HG02970 (cell line): ENCODE measurements around the gene PDZD2.

Source experiments
- ATAC-seq: cut with Tn5 transposase; IDR thresholded peaks from one replicate; pipeline ENCODE4 v1.9.1; 2021; ENCODE audit warnings: mild to moderate bottlenecking, moderate library complexity, moderate number of reproducible peaks; ENCODE audit not compliant: unreplicated experiment, low FRiP score

Gene PDZD2

GRCh38 chr5:31807789-31808540 lies 169.0 kb downstream of the PDZD2 start:
- no peak for ATAC-seq

GRCh38 chr5:31809050-31809870 lies 170.3 kb downstream of the PDZD2 start:
- ATAC-seq, result no peak

- no peak for ATAC-seq
Observed at GRCh38 chr5:31811210-31811609, 172.3 kb downstream of the PDZD2 start.

GRCh38 chr5:31815376-31815775 lies 176.4 kb downstream of the PDZD2 start:
- ATAC-seq, result no peak

DNA sequence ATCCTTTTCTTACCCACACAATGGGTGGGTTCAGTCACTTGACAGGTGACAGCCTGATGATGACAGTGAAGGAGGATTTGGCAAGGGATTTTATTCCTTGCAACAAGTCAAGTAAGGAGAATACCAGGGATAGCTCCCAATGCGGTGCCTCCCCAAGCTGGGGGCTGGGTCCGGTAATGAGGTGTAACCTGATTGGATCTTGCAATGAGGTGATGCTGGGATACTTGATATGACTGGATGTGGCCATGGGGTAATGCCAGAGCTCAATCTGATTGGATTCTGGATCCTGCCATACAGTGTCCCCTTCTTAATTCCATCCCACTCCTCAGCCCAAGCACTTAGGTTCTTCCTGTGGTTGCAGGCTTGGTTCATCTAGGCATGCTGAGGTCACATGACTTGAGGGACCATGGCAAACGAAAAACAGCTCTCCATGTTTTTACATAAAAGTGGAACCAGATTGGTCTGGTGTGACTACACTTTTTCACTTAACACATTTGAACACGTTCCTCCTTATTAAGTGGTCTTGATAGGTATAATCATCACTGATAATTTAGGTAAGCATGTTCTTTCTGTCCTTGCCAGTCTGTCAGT lies 181.1 kb downstream of the PDZD2 start:
- no peak for ATAC-seq

DNA sequence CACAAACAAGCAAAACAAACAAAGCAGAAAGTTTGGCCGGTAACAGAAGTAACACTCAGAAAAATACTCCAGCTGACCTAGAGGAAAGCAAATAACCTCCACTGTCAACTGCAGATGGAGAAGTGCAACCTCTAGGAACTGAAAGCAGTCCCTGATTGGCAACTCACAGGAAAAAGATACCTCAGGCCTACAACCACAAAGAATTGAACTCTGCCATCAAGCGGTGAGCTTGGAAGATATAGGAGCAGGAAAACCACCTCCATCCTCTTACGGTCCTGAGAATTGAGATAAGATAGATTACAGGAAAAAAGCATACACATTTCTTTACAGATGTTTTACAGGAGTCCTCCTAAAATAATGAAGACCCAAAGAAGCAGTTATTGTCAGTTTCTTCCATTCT lies 184.5 kb downstream of the PDZD2 start:
- no peak for ATAC-seq

- ATAC-seq, result no peak
Observed at GRCh38 chr5:31824869-31825517, 186.1 kb downstream of the PDZD2 start.

- no peak for ATAC-seq
Observed at GRCh38 chr5:31825518-31826068, 186.7 kb downstream of the PDZD2 start.

DNA sequence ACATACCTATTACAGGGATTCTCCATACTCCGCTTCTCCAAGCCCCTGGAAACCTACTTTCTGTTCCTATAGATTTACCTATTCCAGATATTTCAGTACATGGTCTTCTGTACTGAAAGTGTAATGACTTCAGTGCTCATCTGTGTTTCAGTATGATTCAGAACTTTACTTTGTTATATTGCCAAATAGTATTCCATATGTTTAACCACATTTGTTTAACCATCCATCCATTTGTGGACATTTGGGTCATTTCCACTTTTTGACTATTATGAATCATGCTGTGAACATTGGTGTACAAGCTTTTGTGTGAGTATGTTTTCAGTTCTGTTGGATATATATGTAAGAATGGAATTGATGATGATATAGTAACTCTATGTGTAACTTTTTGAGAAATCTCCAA lies 188.9 kb downstream of the PDZD2 start:
- no peak for ATAC-seq

GRCh38 chr5:31832966-31833365 lies 194.0 kb downstream of the PDZD2 start:
- no peak for ATAC-seq

- no peak for ATAC-seq
Observed at GRCh38 chr5:31833710-31834109, 194.8 kb downstream of the PDZD2 start.

DNA sequence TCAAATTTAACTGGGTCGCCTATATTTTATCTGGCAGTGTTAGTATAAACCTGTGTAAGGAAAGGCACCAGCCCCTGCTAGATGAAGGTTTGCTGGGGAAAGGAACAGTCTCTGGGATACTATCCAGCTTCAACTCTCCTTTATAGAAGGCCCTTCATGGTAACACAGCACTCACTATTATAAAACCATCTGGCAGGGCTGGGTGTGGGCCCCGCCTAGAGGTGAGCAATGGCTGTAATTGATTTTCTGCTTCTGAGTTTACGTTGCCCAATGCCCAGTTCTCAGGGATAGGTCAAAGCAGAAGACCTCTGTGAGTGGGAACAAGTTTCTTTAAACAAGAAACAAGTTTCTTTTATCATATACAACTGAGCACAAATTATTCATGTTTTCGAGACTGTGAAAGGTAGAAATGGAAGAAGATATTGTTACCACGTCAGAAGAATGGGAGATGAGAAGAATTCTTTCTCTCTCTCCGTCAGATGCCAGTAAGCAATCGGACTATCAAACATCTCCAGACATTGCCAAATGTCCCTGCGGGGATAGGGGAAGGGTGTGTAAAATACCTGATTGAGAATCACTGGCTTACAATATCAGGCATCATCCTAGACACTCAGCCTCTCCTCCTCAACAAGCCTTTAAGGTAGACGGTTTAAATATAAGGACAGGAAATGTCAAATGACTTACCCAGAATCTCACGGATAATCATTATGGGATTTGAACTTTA lies 205.9 kb downstream of the PDZD2 start:
- ATAC-seq, result no peak

GRCh38 chr5:31845361-31845760 lies 206.4 kb downstream of the PDZD2 start:
- no peak for ATAC-seq

GRCh38 chr5:31846934-31847333 lies 208.0 kb downstream of the PDZD2 start:
- no peak for ATAC-seq

DNA sequence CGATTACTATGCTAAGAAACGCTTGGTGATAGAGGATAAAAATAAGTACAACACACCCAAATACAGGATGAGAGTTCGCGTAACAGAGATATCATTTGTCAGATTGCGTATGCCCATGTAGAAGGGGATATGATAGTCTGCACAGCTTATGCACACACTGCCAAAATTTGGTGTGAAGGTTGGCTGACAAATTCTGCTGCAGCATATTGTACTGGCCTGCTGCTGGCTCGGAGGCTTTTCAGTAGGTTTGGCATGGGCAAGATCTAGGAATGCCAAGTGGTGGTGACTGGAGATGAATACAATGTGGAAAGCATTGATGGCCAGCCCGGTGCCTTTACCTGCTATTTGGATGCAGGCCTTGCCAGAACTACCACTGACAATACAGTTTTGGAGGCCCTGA lies 208.4 kb downstream of the PDZD2 start:
- no peak for ATAC-seq

GRCh38 chr5:31850981-31851689 lies 212.2 kb downstream of the PDZD2 start:
- ATAC-seq, result no peak

GRCh38 chr5:31853398-31854135 lies 214.6 kb downstream of the PDZD2 start:
- no peak for ATAC-seq

GRCh38 chr5:31854181-31855133 lies 215.5 kb downstream of the PDZD2 start:
- ATAC-seq, result no peak
